Activated CD4-positive, alpha-beta T cell treated with anti-CD3 and anti-CD28 coated beads, Interleukin-2, Interleukin-4, amounts not matched to agents 100 ng/mL and 50 ng/mL, durations not matched to agents 16 hours and 8 hours (primary cell): Measurements from ENCODE around the gene NFKBIB.
A peak's percentile ranks its signal among the peaks of the same experiment; 100 is the strongest.
"Not testable (repeated sequence)": the region's sequence is repeated elsewhere in the genome, so short reads cannot be mapped to it uniquely, and the experiment has no call there.

Experiments
- DNase-seq: peaks from one replicate; pipeline ENCODE4 v3.0.0-alpha.2; 2020; ENCODE audit warnings: low spot score

The NFKBIB gene

GRCh38 chr19:38875656-38876395 is 23.9 kb upstream of the NFKBIB start:
- DNase-seq = no peak

DNA sequence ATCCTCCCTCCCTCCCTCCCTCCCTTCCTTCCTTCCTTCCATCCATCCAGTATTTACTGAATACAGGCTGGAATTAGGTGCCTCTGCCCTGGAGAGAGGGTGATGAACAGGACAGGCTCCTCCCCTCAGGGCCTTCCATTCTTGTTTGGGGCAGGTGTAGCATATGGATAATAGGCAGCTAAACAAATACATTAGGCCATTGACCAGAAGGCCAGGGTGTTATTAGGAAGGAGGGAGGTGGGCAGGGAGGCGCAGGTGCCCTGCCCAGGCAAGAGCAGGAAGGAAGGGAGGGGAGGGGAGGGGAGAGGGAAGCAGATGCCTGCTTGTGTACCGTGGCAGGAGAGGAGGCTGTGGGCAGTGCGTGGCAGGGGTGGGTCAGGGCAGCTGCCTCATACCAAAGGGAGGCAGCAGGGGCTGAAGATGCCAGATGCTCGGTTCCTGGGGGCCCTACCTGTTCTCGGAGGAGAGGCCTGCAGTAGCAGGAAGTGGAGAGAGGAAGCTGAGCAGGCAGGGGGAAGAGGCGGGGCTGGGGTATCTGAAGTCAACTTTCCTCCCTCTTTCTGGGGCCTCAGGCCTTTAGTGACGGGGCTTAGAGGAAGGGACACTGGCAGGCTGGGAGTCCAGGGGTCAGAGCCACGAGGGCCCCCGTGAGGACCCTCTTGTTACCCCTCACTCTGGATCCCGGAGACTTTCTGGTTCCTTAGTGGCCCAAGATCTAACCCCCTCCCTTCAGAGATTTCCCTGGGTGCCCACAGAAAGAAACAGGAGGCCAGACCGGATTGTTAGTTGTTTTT is 21.8 kb upstream of the NFKBIB start, which contains the start of gene RINL:
Gene RINL, minus strand, starts transcription at position 495 of the 794 bp plus-strand sequence. CDS start 1,533 bp downstream, outside the sequence.
- DNase-seq = peak; percentile 70

- no peak for DNase-seq
Observed at GRCh38 chr19:38878575-38879399, 21.0 kb upstream of the NFKBIB start.

DNA sequence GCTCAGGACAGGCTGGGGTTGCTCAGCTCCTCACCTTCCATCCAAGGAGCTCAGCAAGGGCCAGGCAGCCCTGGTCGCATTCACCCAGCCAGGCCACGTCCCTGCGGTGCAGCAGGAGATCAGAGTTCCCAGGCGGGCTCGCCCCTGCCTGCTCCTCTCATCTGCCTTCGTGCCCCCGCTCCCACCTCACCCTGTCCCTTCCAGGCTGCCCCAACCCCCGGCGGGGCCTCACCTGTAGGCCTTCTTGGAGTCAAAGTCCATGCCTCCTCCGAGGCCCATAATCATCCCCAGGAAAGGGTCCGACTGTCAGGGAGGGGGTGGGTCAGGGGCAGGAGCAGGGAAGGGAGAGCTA is 20.4 kb upstream of the NFKBIB start:
- DNase-seq = no peak

DNA sequence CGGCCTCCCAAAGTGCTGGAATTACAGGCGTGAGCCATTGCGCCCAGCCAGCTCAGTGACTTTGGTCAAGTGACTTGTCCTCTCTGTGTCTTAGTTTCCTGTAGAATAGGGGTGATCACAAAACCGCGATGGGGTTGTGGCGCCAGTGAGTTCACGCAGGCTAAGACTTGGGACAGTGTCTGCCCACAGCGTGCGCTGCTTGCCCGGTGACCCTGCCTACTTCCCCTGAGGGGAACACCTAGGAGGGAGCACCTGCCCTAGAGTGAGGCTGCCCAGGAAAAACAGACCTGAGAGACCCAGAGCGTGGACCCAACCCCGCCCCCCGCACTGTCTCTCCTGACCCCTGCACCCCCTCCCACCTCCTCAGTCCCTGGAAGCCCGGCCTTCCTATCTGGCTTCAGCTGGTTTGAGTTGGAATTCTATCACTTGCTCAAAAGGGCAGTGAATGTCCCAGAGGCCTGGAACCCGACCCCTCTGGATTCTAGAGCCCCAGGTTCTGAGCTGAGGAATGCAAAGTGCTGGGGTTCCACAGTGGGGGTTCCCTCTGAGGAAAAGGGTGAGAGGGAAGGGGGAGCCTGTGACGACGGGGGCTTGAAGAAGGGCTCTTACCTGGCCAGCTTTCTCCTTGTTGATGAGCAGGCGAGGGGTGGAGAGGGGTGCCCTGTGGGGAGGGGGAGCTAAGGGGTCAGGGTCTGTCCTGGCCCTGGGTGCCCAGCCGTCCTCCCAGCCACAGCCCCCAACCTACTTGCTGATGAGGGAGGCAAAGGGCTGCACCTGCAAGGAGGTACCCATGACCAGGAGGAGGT is 19.5 kb upstream of the NFKBIB start:
- no peak for DNase-seq

- no peak for DNase-seq
Observed at GRCh38 chr19:38880882-38881609, 18.7 kb upstream of the NFKBIB start.

DNA sequence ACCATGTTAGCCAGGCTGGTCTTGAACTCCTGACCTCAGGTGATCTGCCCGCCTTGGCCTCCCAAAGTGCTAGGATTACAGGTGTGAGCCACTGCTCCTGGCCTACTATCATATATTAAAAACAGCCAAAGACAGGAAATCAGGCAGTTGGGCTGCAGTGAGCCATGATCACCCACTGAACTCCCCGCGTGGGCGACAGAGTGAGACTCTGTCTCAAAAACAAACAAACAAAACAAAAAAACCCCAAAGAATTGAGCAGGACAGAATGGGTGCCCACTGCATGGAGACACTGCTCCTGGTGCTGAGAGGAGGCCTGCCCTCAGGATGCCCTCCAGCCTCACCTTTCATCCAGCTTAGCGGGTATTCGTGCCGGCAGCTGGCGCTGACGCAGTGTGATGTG is 16.5 kb upstream of the NFKBIB start:
- no peak for DNase-seq

DNA sequence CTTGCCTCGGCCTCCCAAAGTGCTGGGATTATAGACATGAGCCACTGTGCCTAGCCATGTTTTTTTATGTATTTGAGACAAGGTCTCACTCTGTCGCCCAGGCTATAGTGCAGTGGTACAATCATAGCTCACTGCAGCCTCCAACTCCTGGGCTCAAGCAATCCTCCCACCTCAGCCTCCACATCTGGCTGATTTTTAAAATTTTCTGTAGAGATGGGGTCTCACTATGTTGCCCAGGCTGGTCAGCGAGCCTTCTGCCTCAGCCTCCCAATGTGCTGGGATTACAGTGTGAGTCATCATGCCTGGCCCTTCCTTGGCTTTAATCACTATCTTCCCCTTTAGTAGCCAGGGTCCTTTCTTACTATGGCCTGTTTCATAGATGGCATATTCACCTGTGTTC is 15.1 kb upstream of the NFKBIB start:
- not testable (repeated sequence) for DNase-seq

- DNase-seq = no peak
Observed at GRCh38 chr19:38888876-38889275, 10.9 kb upstream of the NFKBIB start.

DNA sequence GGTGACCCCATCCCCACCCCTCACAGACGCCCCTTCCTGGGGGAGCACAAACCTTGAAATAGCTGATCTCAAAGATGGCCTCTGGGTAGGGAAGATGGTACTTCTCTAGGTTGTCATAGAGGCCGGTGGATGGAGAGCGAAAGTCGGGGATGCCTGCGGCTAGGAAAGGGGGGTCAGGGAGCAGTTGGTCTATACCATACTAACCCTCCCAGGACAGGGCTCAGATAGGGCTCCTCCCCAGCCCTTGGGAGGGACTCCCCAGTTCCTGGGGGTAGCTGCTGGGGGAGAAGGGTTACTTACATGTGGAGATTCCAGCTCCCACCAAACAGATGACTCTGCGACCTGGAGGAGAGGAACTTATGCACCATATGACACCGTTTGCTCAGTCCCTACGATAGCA is 10.0 kb upstream of the NFKBIB start:
- DNase-seq = no peak

DNA sequence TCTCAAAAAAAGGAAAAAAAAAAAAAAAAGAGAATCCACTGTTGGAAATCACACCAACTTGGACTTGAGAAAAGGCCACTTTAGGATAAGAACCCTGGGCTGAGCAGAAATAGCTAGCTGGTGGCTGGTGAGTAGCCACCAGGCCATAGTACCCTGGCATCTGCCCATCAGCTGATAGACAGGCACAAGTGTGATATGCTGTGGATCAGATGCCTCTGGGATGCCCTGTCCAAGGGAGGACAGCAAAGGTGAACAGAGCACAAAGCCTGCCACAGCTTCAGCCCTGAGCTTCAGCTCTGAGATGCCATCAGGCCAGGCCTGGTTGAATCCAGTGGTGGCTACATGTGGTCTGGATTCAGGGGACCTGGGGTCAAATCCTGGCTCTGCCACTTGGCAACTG is 9.1 kb upstream of the NFKBIB start:
- no peak for DNase-seq

GRCh38 chr19:38891771-38892170 is 8.0 kb upstream of the NFKBIB start:
- DNase-seq = no peak

- no peak for DNase-seq
Observed at GRCh38 chr19:38892841-38893240, 6.9 kb upstream of the NFKBIB start.

- no peak for DNase-seq
Observed at GRCh38 chr19:38893341-38893771, 6.4 kb upstream of the NFKBIB start.

DNA sequence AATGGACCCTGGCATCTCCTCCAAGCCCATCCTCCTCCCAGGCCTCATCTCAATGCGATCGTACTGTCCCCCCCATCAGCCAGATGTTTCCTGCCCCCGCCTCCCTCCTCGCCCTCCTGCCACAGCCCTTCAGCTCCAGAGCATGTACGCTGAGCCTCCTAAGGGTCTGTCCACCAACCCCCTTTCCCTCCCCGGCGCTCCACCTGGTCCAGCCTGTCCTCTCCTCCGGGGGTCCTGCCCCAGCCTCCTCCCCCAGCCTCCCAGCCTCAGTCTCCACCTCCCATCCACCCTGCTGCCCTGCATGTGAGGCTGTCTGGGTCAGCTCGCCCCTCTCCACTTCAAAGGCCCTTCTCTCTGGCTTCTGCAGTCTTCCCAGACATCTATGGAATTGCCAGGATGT is 4.8 kb upstream of the NFKBIB start:
- no peak for DNase-seq

DNA sequence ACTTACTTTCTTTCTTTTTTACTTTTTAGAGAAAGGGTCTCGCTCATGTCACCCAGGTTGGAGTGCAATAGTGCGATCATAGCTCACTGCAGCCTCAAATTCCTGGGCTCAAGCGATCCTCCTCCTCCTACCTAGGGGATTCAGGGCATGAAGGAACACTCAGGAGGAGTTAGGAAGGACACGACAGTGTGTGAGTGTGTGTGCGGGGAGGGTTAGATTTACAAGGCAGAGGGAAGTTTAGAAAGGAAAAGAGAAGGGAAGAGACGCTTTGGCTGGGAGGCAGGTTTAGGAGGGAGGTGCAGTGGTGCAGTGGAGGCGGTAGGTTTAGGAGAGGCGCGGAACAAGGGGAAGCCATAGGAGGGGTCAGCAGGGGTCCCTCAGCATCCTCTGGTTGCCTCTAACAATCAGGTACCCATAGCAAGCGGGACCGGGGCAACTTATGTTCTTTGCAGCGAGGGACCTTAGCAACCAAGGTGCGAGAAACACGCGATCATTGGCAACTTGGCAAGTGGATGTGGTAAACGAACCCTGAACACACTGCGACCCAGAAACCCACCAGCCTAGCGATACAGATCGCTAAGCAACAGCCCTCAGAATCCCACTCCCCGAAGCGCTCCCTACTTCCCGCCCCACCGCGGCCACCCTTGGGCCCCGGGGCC is 852 bp upstream of the NFKBIB start:
- DNase-seq = no peak

DNA sequence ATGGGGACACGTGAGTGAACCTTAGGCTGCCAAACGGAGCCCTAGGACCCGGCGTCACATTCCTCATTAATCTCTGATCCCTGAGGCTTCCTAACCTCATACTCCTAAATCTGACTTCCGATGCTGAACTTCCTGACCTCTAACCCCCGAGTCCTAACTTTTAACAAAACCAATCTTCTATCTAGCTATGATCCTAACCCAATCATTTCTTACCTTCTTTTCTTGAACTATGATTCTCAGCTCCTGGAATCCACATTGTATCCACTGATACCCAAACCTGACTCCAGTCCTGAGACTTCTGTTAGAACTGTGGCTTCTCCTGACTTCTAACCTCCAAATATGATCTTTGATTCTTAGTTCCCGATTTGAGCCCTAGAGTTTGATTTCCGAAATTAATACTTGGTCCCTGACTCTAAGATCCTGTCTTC is 447 bp downstream of the NFKBIB start:
- DNase-seq = no peak

DNA sequence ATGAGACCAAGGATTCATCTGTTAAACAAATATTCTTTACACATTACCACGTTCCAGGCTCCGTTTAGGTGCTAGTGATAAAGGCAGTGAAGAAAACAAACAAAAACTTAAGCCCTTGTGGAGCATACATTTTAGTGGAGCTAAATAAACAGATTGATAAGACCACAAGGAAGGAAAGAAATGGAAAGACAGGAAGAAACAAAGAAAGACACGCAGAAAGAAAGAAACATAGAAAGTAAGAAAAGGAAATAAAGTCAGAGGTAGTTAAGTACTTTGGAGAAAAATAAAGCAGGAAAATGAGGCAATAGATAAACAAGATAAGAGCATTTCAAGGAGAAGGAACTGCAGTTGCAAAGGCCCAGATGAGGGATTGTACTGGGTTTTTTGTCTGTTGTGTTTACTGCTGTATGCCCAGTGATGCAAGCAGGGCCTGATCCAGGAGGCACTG is 998 bp downstream of the NFKBIB start:
- DNase-seq = no peak

DNA sequence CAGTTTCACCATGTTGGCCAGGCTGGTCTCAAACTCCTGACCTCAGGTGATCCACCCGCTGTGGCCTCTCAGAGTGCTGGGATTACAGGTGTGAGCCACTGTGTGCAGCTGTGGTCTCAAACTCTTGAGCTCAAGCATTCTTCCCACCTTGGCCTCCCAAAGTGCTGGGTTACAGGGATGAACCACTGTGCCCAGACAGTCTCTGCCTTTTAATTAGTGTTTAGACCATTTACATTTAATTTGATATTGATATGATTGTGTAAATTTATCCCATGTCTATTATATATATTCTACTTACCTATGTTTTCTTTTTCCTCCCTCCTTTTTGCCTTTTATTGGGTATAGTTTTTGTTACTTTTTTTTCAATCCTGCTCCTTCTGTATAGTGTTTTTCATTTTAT is 1.9 kb downstream of the NFKBIB start:
- no peak for DNase-seq
